ENCODE measurements around the gene RTN3.
"Not testable (repeated sequence)": the region's sequence is repeated elsewhere in the genome, so short reads cannot be mapped to it uniquely, and the experiment has no call there.

RTN3 gene

GRCh38 chr11:63765688-63766241 is 84.5 kb downstream of the RTN3 start:
- intact Hi-C loops (cut with DNase I) = no loop called here
- DNase-seq = peak in 2 of 10 donors; percentile 73 to 85

- intact Hi-C loops (cut with DNase I) = no loop called here
- peak in 1 of 10 donors; percentile 13 for DNase-seq
Measured at GRCh38 chr11:63766531-63767235, 85.4 kb downstream of the RTN3 start.

- no peak for DNase-seq
- intact Hi-C loops (cut with DNase I) = no loop called here
Measured at GRCh38 chr11:63767267-63767564, 85.9 kb downstream of the RTN3 start.

- peak in 8 of 10 donors; percentile 29 to 89 (median 62) for DNase-seq
- intact Hi-C loops (cut with DNase I) = loop anchor here (1.0 to 2.0 kb wide), 2 partner anchors 45 to 178 kb away; partner anchors contain the start of gene SPINDOC
Measured at GRCh38 chr11:63767565-63768236, 86.4 kb downstream of the RTN3 start.

- intact Hi-C loops (cut with DNase I) = loop anchor here (1.0 to 2.0 kb wide), 2 partner anchors 44 to 177 kb away; partner anchors contain the start of gene SPINDOC
- DNase-seq = peak; percentile 29 to 92 (median 63)
Measured at GRCh38 chr11:63768237-63769041, 87.1 kb downstream of the RTN3 start, which contains the start of gene ZFTA. Gene ZFTA, minus strand, starts transcription at chr11:63768775. Its CDS starts 153 bp downstream, at chr11:63768622.

GRCh38 chr11:63769042-63769713 is 87.9 kb downstream of the RTN3 start:
- DNase-seq = peak in 5 of 10 donors; percentile 21 to 89 (median 76)
- intact Hi-C loops (cut with DNase I) = loop anchor here (2.0 kb wide), 1 partner anchor 44 kb away; the partner anchor contains the start of gene SPINDOC

- peak in 6 of 10 donors; percentile 13 to 89 (median 55) for DNase-seq
- intact Hi-C loops (cut with DNase I) = loop anchor here (2.0 kb wide), 1 partner anchor 43 kb away; the partner anchor contains the start of gene SPINDOC
Measured at GRCh38 chr11:63769714-63770455, 88.6 kb downstream of the RTN3 start.

- intact Hi-C loops (cut with DNase I) = no loop called here
- peak in 1 of 10 donors; percentile 12 for DNase-seq
Measured at GRCh38 chr11:63770763-63771162, 89.5 kb downstream of the RTN3 start.

GRCh38 chr11:63771741-63772318 is 90.5 kb downstream of the RTN3 start:
- intact Hi-C loops (cut with DNase I) = not testable (repeated sequence)
- DNase-seq = peak in 1 of 10 donors; percentile 25

GRCh38 chr11:63775191-63775590 is 93.9 kb downstream of the RTN3 start:
- intact Hi-C loops (cut with DNase I) = no loop called here
- DNase-seq = no peak

GRCh38 chr11:63779039-63779438 is 97.7 kb downstream of the RTN3 start:
- intact Hi-C loops (cut with DNase I) = no loop called here

GRCh38 chr11:63782749-63783148 is 101.4 kb downstream of the RTN3 start:
- intact Hi-C loops (cut with DNase I) = no loop called here
- DNase-seq = no peak

More at GRCh38 chr11:63779039-63779438, 97.7 kb downstream of the RTN3 start:
- DNase-seq = no peak

GRCh38 chr11:63783925-63784592 is 102.8 kb downstream of the RTN3 start:
- intact Hi-C loops (cut with DNase I) = no loop called here
- DNase-seq = no peak

- intact Hi-C loops (cut with DNase I) = no loop called here
Measured at GRCh38 chr11:63785823-63786222, 104.5 kb downstream of the RTN3 start.

GRCh38 chr11:63791495-63792167 is 110.3 kb downstream of the RTN3 start:
- intact Hi-C loops (cut with DNase I) = no loop called here
- DNase-seq = no peak

More at GRCh38 chr11:63785823-63786222, 104.5 kb downstream of the RTN3 start:
- DNase-seq = no peak

- no peak for DNase-seq
- intact Hi-C loops (cut with DNase I) = no loop called here
Measured at GRCh38 chr11:63793161-63793560, 111.9 kb downstream of the RTN3 start.

- no peak for DNase-seq
Measured at GRCh38 chr11:63795066-63795465, 113.8 kb downstream of the RTN3 start.

GRCh38 chr11:63800921-63801320 is 119.6 kb downstream of the RTN3 start:
- peak in 1 of 10 donors; percentile 5 for DNase-seq
- intact Hi-C loops (cut with DNase I) = no loop called here

More at GRCh38 chr11:63795066-63795465, 113.8 kb downstream of the RTN3 start:
- intact Hi-C loops (cut with DNase I) = no loop called here

Data from posterior cingulate gyrus (tissue), 11 donors.